Neuronal stem cell (in vitro differentiated cells): ENCODE measurements around the gene ZNF804B.
"Not testable (repeated sequence)": the region's sequence is repeated elsewhere in the genome, so short reads cannot be mapped to it uniquely, and the experiment has no call there.

Source experiments
- DNase-seq: peaks from one replicate; pipeline ENCODE4 v3.0.0-alpha.2; 2013; ENCODE audit warnings: low spot score
- H2AFZ ChIP-seq: one replicate; pipeline ENCODE4 v1.6.1; 2013; ENCODE audit warnings: mild to moderate bottlenecking, low read length, inconsistent platforms
- H2AK5ac ChIP-seq: 2 replicates; pipeline ENCODE4 v1.6.1; 2013; ENCODE audit warnings: low read depth, mild to moderate bottlenecking, inconsistent platforms, low read length, moderate library complexity, mixed read lengths
- H2BK120ac ChIP-seq: 2 replicates; pipeline ENCODE4 v1.6.1; 2013; ENCODE audit warnings: low read depth, mild to moderate bottlenecking, inconsistent platforms, low read length, moderate library complexity, mixed read lengths
- H2BK12ac ChIP-seq: one replicate; pipeline ENCODE4 v1.6.1; 2013; ENCODE audit warnings: low read length, inconsistent platforms
- H2BK15ac ChIP-seq: 2 replicates; pipeline ENCODE4 v1.6.1; 2013; ENCODE audit warnings: mild to moderate bottlenecking, low read length, inconsistent platforms, mixed read lengths
- H2BK5ac ChIP-seq: one replicate; pipeline ENCODE4 v1.6.1; 2013; ENCODE audit warnings: inconsistent platforms, mild to moderate bottlenecking, low read length, moderate library complexity
- H3K14ac ChIP-seq: one replicate; pipeline ENCODE4 v1.6.1; 2013; ENCODE audit warnings: low read length, inconsistent platforms
- H3K18ac ChIP-seq: 2 replicates; pipeline ENCODE4 v1.6.1; 2013; ENCODE audit warnings: low read length, inconsistent platforms
- H3K23ac ChIP-seq: 2 replicates; pipeline ENCODE4 v1.6.1; 2013; ENCODE audit warnings: low read depth, mild to moderate bottlenecking, mixed read lengths, low read length, inconsistent platforms; ENCODE audit not compliant: poor library complexity
- H3K27ac ChIP-seq: replicated peaks from 3 replicates; pipeline ENCODE4 v1.5.1; 2013; ENCODE audit warnings: low read length, inconsistent platforms
- H3K27me3 ChIP-seq, 3 experiments: 2 replicates each; pipeline ENCODE4 v1.6.1; 2013; ENCODE audit warnings: low read length in 3 of 3, mild to moderate bottlenecking in 2 of 3, inconsistent platforms in 1 of 3, low read depth in 1 of 3, mixed read lengths in 1 of 3, moderate library complexity in 1 of 3; ENCODE audit not compliant: control insufficient read depth in 3 of 3, insufficient read depth in 3 of 3
- H3K36me3 ChIP-seq, 2 donors: replicated peaks in 1 of 2; 2 replicates each; pipeline ENCODE4 v1.6.1; 2013; ENCODE audit warnings: low read length in 2 of 2; ENCODE audit not compliant: control insufficient read depth in 2 of 2, insufficient read depth in 2 of 2
- H3K4ac ChIP-seq: 2 replicates; pipeline ENCODE4 v1.6.1; 2013; ENCODE audit warnings: inconsistent platforms, mild to moderate bottlenecking, low read length, moderate library complexity
- H3K4me1 ChIP-seq, 2 donors: 1 replicate in 1 of 2; 2 replicates in 1 of 2; pipeline ENCODE4 v1.6.1; 2013; ENCODE audit warnings: low read length in 2 of 2, low read depth in 1 of 2; ENCODE audit not compliant: control insufficient read depth in 2 of 2, insufficient read depth in 1 of 2
- H3K4me2 ChIP-seq: one replicate; pipeline ENCODE4 v1.6.1; 2013; ENCODE audit warnings: mild to moderate bottlenecking, low read length, inconsistent platforms; ENCODE audit not compliant: insufficient read depth, poor library complexity, severe bottlenecking
- H3K4me3 ChIP-seq, 2 donors: 2 replicates each; pipeline ENCODE4 v1.5.1; 2013; ENCODE audit warnings: low read length in 2 of 2, mild to moderate bottlenecking in 2 of 2, inconsistent platforms in 1 of 2, moderate library complexity in 1 of 2
- H3K79me1 ChIP-seq: one replicate; pipeline ENCODE4 v1.6.1; 2013; ENCODE audit warnings: low read depth, mild to moderate bottlenecking, inconsistent platforms, low read length, moderate library complexity
- H3K9ac ChIP-seq: one replicate; pipeline ENCODE4 v1.6.1; 2013; ENCODE audit warnings: mild to moderate bottlenecking, low read depth, low read length, inconsistent platforms; ENCODE audit not compliant: poor library complexity
- H3K9me3 ChIP-seq, 2 donors: replicated peaks in 1 of 2; 2 replicates each; pipeline versions ENCODE3 to v1.6.1; 2013; ENCODE audit warnings: low read length in 2 of 2, mild to moderate bottlenecking in 2 of 2, inconsistent platforms in 1 of 2, low read depth in 1 of 2, mixed read lengths in 1 of 2, moderate library complexity in 1 of 2; ENCODE audit not compliant: control insufficient read depth in 2 of 2, insufficient read depth in 1 of 2
- H4K8ac ChIP-seq: one replicate; pipeline ENCODE4 v1.6.1; 2013; ENCODE audit warnings: low read depth, mild to moderate bottlenecking, inconsistent platforms, low read length, moderate library complexity
- H4K91ac ChIP-seq: one replicate; pipeline ENCODE4 v1.6.1; 2013; ENCODE audit warnings: low read length, low read depth, mild to moderate bottlenecking, inconsistent platforms; ENCODE audit not compliant: poor library complexity
- WGBS, 2 donors: extraction: QIAGEN DNeasy Blood & Tissue Kit; methylation state at CpG; one replicate each; pipeline ENCODE4 v1.1.7; 2013; ENCODE audit warnings: missing lambda C conversion rate in 2 of 2, mixed read lengths in 1 of 2; ENCODE audit not compliant: insufficient read length in 2 of 2, insufficient replicate concordance in 1 of 2; ENCODE audit errors: extremely low coverage in 2 of 2; 5-methylcytosine and 5-hydroxymethylcytosine counted together

ZNF804B gene

DNA sequence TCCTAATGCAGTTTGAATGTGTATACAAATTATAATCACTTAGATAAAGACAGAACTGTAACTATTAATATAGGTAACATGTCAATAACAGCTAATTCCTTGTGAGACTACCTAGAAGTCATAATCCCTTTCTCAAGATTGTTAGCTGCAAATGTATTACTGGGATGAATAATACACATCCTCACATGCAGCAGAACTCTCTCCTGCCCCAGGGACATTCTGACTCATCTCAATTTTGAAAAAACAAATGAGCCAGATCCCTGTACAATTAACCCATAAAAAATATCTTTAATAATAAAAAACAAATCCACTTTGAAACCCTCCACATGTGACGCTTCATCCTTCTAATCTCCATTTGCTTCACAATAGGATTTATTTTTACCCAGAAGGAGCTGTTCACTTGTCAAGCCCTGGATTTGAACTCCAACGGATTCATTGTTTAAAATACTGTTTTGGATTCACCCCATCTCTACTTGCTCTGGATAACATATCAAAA is 464.4 kb downstream of the ZNF804B start:
- no peak overlapping the region for H2AK5ac ChIP-seq
- H3K27ac ChIP-seq = no peak overlapping the region
- DNase-seq = no peak
- H3K14ac ChIP-seq = no peak overlapping the region
- no peak overlapping the region for H4K8ac ChIP-seq
- H2BK15ac ChIP-seq = no peak overlapping the region
- H3K4ac ChIP-seq = no peak overlapping the region
- no peaks in the 10 kb centered on the region for H3K4me1 ChIP-seq
- H3K4me3 ChIP-seq = no peak overlapping the region
- H2AFZ ChIP-seq = no peak overlapping the region
- H3K23ac ChIP-seq = no peak overlapping the region
- H2BK12ac ChIP-seq = no peak overlapping the region
- H3K27me3 ChIP-seq = no peaks in the 10 kb centered on the region
- no peaks in the 10 kb centered on the region for H3K36me3 ChIP-seq
- no peak overlapping the region for H3K4me2 ChIP-seq
- H2BK5ac ChIP-seq = no peak overlapping the region
- 100% methylated on average over 1 of the region's 2 CpGs for WGBS, 2 donors
- H3K18ac ChIP-seq = no peak overlapping the region
- H3K9ac ChIP-seq = no peak overlapping the region
- no peak overlapping the region for H4K91ac ChIP-seq
- no peak overlapping the region for H2BK120ac ChIP-seq
- H3K79me1 ChIP-seq = no peaks in the 10 kb centered on the region
- no peaks in the 10 kb centered on the region for H3K9me3 ChIP-seq

DNA sequence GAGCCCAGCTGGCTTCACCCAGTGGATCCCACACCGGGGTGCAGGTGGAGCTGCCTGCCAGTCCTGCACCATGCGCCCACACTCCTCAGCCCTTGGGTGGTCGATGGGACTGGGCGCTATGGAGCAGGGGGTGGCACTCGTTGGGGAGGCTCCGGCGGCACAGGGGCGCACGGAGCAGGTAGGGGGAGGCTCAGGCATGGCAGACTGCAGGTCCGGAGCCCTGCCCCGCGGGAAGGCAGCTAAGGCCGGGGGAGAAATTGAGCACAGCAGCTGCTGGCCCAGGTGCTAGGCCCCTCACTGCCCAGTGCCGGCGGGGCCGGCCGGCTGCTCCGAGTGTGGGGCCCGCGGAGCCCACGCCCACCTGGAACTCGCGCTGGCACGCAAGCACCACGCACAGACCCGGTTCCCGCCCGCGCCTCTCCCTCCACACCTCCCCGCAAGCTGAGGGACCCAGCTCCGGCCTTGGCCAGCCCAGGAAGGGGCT is 469.2 kb downstream of the ZNF804B start:
- H3K4ac ChIP-seq, H2BK12ac ChIP-seq, H3K4me3 ChIP-seq, H4K91ac ChIP-seq, H3K4me1 ChIP-seq, H2AK5ac ChIP-seq, H3K18ac ChIP-seq, H3K4me2 ChIP-seq, H3K27ac ChIP-seq, H3K36me3 ChIP-seq, H2BK120ac ChIP-seq, H4K8ac ChIP-seq, H2BK15ac ChIP-seq, H3K9ac ChIP-seq, H3K79me1 ChIP-seq, DNase-seq, H3K23ac ChIP-seq, H2BK5ac ChIP-seq, H3K9me3 ChIP-seq, H2AFZ ChIP-seq, H3K27me3 ChIP-seq: not testable (repeated sequence)
- peak overlapping the region; percentile 21 for H3K14ac ChIP-seq
- WGBS, 2 donors = no CpG with 5 or more reads among the region's 31 CpGs

DNA sequence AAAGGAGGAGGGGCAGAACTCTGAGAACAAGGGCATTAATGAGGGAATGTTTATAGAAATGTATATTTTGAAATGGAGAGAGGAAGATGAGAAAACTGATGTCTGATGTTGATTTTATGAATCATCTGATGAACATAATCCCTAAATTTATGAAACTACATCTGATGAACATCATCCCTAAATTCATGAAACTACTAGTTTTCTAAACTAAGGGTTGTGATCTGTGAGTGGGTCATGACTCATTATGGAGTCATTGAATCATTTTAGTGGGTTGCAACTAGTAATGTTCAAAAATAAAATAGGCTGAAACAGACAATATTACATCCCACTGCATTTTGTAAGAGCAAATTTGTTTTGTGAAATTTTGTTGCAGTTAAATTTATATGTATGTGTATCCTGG is 478.7 kb downstream of the ZNF804B start:
- no peak overlapping the region for H3K9ac ChIP-seq

DNA sequence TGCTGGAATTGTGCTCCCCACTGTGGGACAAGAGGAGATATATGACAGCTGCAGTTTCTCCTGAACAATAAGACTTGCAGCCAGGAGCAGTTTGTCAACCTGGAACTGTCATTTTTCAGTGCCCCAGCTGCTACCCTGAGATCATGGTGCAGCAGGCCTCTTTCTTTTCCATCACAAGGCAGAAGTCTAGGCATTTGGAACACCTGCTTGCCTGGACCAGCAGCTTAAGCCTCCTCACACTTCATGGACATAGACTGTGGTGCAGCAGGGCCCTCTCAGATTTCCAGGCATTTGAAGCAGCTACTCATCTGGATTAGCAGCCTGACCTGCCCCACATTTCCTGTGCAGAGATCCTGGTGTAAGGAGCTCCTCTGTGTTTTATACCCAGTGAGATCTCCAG is 486.7 kb downstream of the ZNF804B start:
- Histone ChIP-seq H3K27ac (no peak overlapping the region), H3K9ac (no peak overlapping the region), H2BK15ac (no peak overlapping the region), H4K91ac (no peak overlapping the region), H3K4ac (no peak overlapping the region), H3K27me3 (no peaks in the 10 kb centered on the region), H2BK5ac (no peak overlapping the region), H3K36me3 (no peaks in the 10 kb centered on the region), H3K79me1 (no peaks in the 10 kb centered on the region), H3K4me2 (no peak overlapping the region), H2AK5ac (peak overlapping the region; percentile 46), H3K4me1 (no peaks in the 10 kb centered on the region), H3K23ac (no peak overlapping the region), H2BK120ac (no peak overlapping the region), H3K4me3 (peak overlapping the region in 1 of 2 donors; percentile 36), H2BK12ac (no peak overlapping the region), H3K9me3 (peaks cover 8 to 26% of the 10 kb centered on the region in 2 donors), H4K8ac (no peak overlapping the region), H2AFZ (peak overlapping the region; percentile 68), H3K18ac (no peak overlapping the region), H3K14ac (no peak overlapping the region)
- no peak for DNase-seq

More for the DNA sequence above, 478.7 kb downstream of the ZNF804B start:
- H2BK12ac ChIP-seq = no peak overlapping the region
- H3K27ac ChIP-seq = no peak overlapping the region
- H3K79me1 ChIP-seq = no peaks in the 10 kb centered on the region
- H3K4ac ChIP-seq = no peak overlapping the region
- no peak overlapping the region for H4K91ac ChIP-seq
- H3K36me3 ChIP-seq = no peaks in the 10 kb centered on the region
- no peaks in the 10 kb centered on the region for H3K27me3 ChIP-seq
- H2AFZ ChIP-seq = no peak overlapping the region
- no peak overlapping the region for H3K4me3 ChIP-seq
- H3K4me1 ChIP-seq = peaks cover 0 to 2% of the 10 kb centered on the region in 2 donors
- no peak overlapping the region for H3K4me2 ChIP-seq
- no peak overlapping the region for H2BK5ac ChIP-seq
- H3K18ac ChIP-seq = no peak overlapping the region
- no peak overlapping the region for H4K8ac ChIP-seq
- H2BK15ac ChIP-seq = no peak overlapping the region
- no peak overlapping the region for H3K14ac ChIP-seq
- DNase-seq = no peak
- H2AK5ac ChIP-seq = no peak overlapping the region
- no peak overlapping the region for H2BK120ac ChIP-seq
- H3K23ac ChIP-seq = no peak overlapping the region
- H3K9me3 ChIP-seq = no peaks in the 10 kb centered on the region
